IMR-90 (cell line): Measurements from ENCODE around the gene TKTL2. TPM values are rescaled to one million over a fixed set of nuclear protein-coding genes. Genes with fewer than 3 reads are reported as not detected.

ENCODE experiments used
- ATAC-seq: fragments of 200-7000 bp; cut with Tn5 transposase; 2 replicates; pipeline ENCODE4 v1.9.1; 2020; ENCODE audit warnings: low read depth, mild to moderate bottlenecking, moderate library complexity
- BruUV-seq: library from RNA; stranded (reverse); fragments of 400-500 nt; replicated peaks from 2 replicates; lab custom pipeline; 2021; lab: Mats Ljungman, UMichigan
- CTCF ChIA-PET: fragments of 300-600 bp; formaldehyde crosslinking; extraction: SDS; loops from one replicate; lab custom pipeline; 2021; ENCODE audit warnings: antibody characterized with exemption; lab: Yijun Ruan, JAX
- POLR2A ChIA-PET: fragments of 300-600 bp; sonication (Branson Sonifier 250); formaldehyde crosslinking; loops from one replicate; lab custom pipeline; 2022; ENCODE audit warnings: antibody characterized with exemption; ENCODE audit not compliant: unreplicated experiment; lab: Charles Lee
- DNase-seq: peaks from one replicate; pipeline ENCODE4 v3.0.0; 2013
- H2AFZ ChIP-seq: replicated peaks from 2 replicates; pipeline ENCODE3; 2013; ENCODE audit warnings: low read length, mild to moderate bottlenecking; ENCODE audit not compliant: poor library complexity
- H2AK5ac ChIP-seq: 2 replicates; pipeline ENCODE4 v1.6.1; 2013; ENCODE audit warnings: low read depth, low read length, inconsistent platforms
- H2AK9ac ChIP-seq: replicated peaks from 2 replicates; pipeline ENCODE3; 2013; ENCODE audit warnings: mild to moderate bottlenecking, low read depth, low read length, moderate library complexity; ENCODE audit not compliant: poor library complexity
- H2BK120ac ChIP-seq: 2 replicates; pipeline ENCODE4 v1.6.1; 2013; ENCODE audit warnings: low read depth, low read length, inconsistent platforms
- H2BK15ac ChIP-seq: 3 replicates; pipeline ENCODE4 v1.6.1; 2013; ENCODE audit warnings: low read depth, low read length, inconsistent platforms
- H2BK20ac ChIP-seq: 2 replicates; pipeline ENCODE4 v1.6.1; 2013; ENCODE audit warnings: low read depth, mild to moderate bottlenecking, inconsistent platforms, low read length, moderate library complexity
- H2BK5ac ChIP-seq: 2 replicates; pipeline ENCODE4 v1.6.1; 2013; ENCODE audit warnings: mild to moderate bottlenecking, low read depth, low read length, inconsistent platforms; ENCODE audit not compliant: poor library complexity, severe bottlenecking
- H3K14ac ChIP-seq: replicated peaks from 2 replicates; pipeline ENCODE4 v1.6.1; 2013; ENCODE audit warnings: low read depth, low read length, inconsistent platforms
- H3K18ac ChIP-seq: 2 replicates; pipeline ENCODE4 v1.6.1; 2013; ENCODE audit warnings: low read depth, low read length, control low read depth
- H3K23ac ChIP-seq: 2 replicates; pipeline ENCODE4 v1.6.1; 2013; ENCODE audit warnings: low read depth, low read length, inconsistent platforms
- H3K27ac ChIP-seq: 2 replicates; pipeline ENCODE4 v1.5.1; 2013; ENCODE audit warnings: mild to moderate bottlenecking, control low read depth, low read length; ENCODE audit not compliant: insufficient read depth
- H3K27me3 ChIP-seq: 2 replicates; pipeline ENCODE4 v1.6.1; 2013; ENCODE audit warnings: low read length; ENCODE audit not compliant: control insufficient read depth, insufficient read depth
- H3K36me3 ChIP-seq: 2 replicates; pipeline ENCODE4 v1.6.1; 2013; ENCODE audit warnings: low read length, mixed read lengths; ENCODE audit not compliant: control insufficient read depth, insufficient read depth
- H3K4ac ChIP-seq: 2 replicates; pipeline ENCODE4 v1.6.1; 2013; ENCODE audit warnings: low read depth, low read length, inconsistent platforms
- H3K4me1 ChIP-seq: 2 replicates; pipeline ENCODE4 v1.6.1; 2013; ENCODE audit warnings: low read length, mixed read lengths; ENCODE audit not compliant: control insufficient read depth, insufficient read depth
- H3K4me2 ChIP-seq: 2 replicates; pipeline ENCODE4 v1.6.1; 2013; ENCODE audit warnings: low read depth, mild to moderate bottlenecking, control low read depth, low read length, moderate library complexity
- H3K4me3 ChIP-seq: 2 replicates; pipeline ENCODE4 v1.5.1; 2013; ENCODE audit warnings: low read depth, mild to moderate bottlenecking, control low read depth, low read length, moderate library complexity; ENCODE audit not compliant: insufficient read depth
- H3K56ac ChIP-seq: 2 replicates; pipeline ENCODE4 v1.6.1; 2013; ENCODE audit warnings: low read length, inconsistent platforms; ENCODE audit not compliant: insufficient read depth; ENCODE audit errors: extremely low read depth
- H3K79me1 ChIP-seq, 2 experiments: 2 replicates each; pipeline ENCODE4 v1.6.1; 2013; ENCODE audit warnings: low read length in 2 of 2, inconsistent platforms in 1 of 2, low read depth in 1 of 2
- H3K9ac ChIP-seq: 2 replicates; pipeline ENCODE4 v1.6.1; 2013; ENCODE audit warnings: low read depth, low read length, control low read depth
- H3K9me1 ChIP-seq: 2 replicates; pipeline ENCODE4 v1.6.1; 2013; ENCODE audit warnings: low read length, inconsistent platforms; ENCODE audit not compliant: insufficient read depth
- H3K9me3 ChIP-seq: 2 replicates; pipeline ENCODE4 v1.6.1; 2013; ENCODE audit warnings: low read length; ENCODE audit not compliant: control insufficient read depth, insufficient read depth
- H4K20me1 ChIP-seq: 2 replicates; pipeline ENCODE4 v1.6.1; 2013; ENCODE audit warnings: low read length, inconsistent platforms; ENCODE audit not compliant: insufficient read depth
- H4K5ac ChIP-seq: 2 replicates; pipeline ENCODE4 v1.6.1; 2013; ENCODE audit warnings: mild to moderate bottlenecking, low read depth, low read length, control low read depth
- H4K8ac ChIP-seq, 2 experiments: 2 replicates each; pipeline ENCODE4 v1.6.1; 2013; ENCODE audit warnings: low read depth in 2 of 2, low read length in 2 of 2, control low read depth in 1 of 2, inconsistent platforms in 1 of 2
- H4K91ac ChIP-seq: 2 replicates; pipeline ENCODE4 v1.6.1; 2013; ENCODE audit warnings: low read depth, low read length, inconsistent platforms; ENCODE audit not compliant: insufficient read depth
- CEBPB ChIP-seq: IDR thresholded peaks from 2 replicates; pipeline ENCODE4 v1.6.1; 2012; ENCODE audit warnings: low read depth, low read length, improper control_type of control experiment
- CTCF ChIP-seq: conservative IDR thresholded peaks from 2 replicates; pipeline ENCODE4 v1.5.1; 2012; ENCODE audit warnings: mild to moderate bottlenecking, low read depth, low read length, improper control_type of control experiment
- FOS ChIP-seq: fragments of 150-350 bp; IDR thresholded peaks from 2 replicates; pipeline ENCODE4 v1.6.1; 2016; ENCODE audit warnings: low read depth, low read length
- MAZ ChIP-seq: IDR thresholded peaks from 2 replicates; pipeline ENCODE4 v1.6.1; 2012; ENCODE audit warnings: low read depth, mild to moderate bottlenecking, low read length, improper control_type of control experiment, moderate library complexity, borderline replicate concordance
- MXI1 ChIP-seq: IDR thresholded peaks from 2 replicates; pipeline ENCODE4 v1.6.1; 2012; ENCODE audit warnings: low read depth, mild to moderate bottlenecking, low read length, moderate library complexity, borderline replicate concordance
- RAD21 ChIP-seq: IDR thresholded peaks from 2 replicates; pipeline ENCODE4 v1.6.1; 2012; ENCODE audit warnings: low read length, improper control_type of control experiment
- RCOR1 ChIP-seq: IDR thresholded peaks from 2 replicates; pipeline ENCODE4 v1.6.1; 2012; ENCODE audit warnings: mild to moderate bottlenecking, low read length, improper control_type of control experiment; ENCODE audit not compliant: insufficient replicate concordance
- WGBS, 2 experiments: methylation state at CpG; one replicate each; pipeline versions ENCODE4 v1.1.5 to v1.1.7; 2013; ENCODE audit warnings: missing lambda C conversion rate in 2 of 2; ENCODE audit not compliant: insufficient read length in 1 of 2; ENCODE audit errors: extremely low coverage in 2 of 2; 5-methylcytosine and 5-hydroxymethylcytosine counted together
- dilution Hi-C: fragments of 300-500 bp; cut with HindIII; formaldehyde crosslinking; loops from one replicate; pipeline ENCODE4 v1.14.3; 2018; ENCODE audit warnings: low sequenced_read_pairs; ENCODE audit not compliant: unreplicated experiment
- in situ Hi-C: fragments of 300-500 bp; cut with MboI; formaldehyde crosslinking; loops from 3 replicates; pipeline ENCODE4 v1.14.3; 2019; ENCODE audit warnings: low sequenced_read_pairs, inconsistent platforms, mixed read lengths
- intact Hi-C: fragments of 100-400 bp; cut with micrococcal nuclease; formaldehyde crosslinking; loops from 2 replicates; pipeline ENCODE4 v1.10.0; 2022
- polyA plus RNA-seq, 3 experiments: library from polyadenylated mRNA; depleted of rRNA; stranded (reverse); fragments of >200 nt; gene quantifications; 2 replicates each; pipeline ENCODE4 v1.2.3, GENCODE V29; 2012; ENCODE audit warnings: low replicate concordance in 1 of 3
- total RNA-seq: library from RNA; depleted of rRNA; stranded (reverse); fragments of >200 nt; gene quantifications from 2 replicates; pipeline ENCODE4 v1.2.3, GENCODE V29; 2012

TKTL2 gene
- total and polyA plus RNA-seq, 2 of the 4 experiments (the other 2 are of a cell fraction), result not detected

- intact Hi-C loops, result loop anchor here (1.0 kb wide), 1 partner anchor 45 kb away; no protein-coding TSS in a partner anchor
Measured at GRCh38 chr4:163495900-163496299, 22.3 kb upstream of the TKTL2 start.

More at GRCh38 chr4:163495900-163496299, 22.3 kb upstream of the TKTL2 start:
- H2AK5ac ChIP-seq, result 0 out of 2 replicates have a peak overlapping the region, but pooled peaks have one; percentile 24
- H2BK120ac ChIP-seq, result no peak overlapping the region
- no peak overlapping the region for H3K14ac ChIP-seq
- ATAC-seq, result no peak
- no peaks in the 10 kb centered on the region for H3K9me1 ChIP-seq
- H3K4me3 ChIP-seq, result peak overlapping the region; percentile 29; the same call in 1 of the 2 replicates
- ChIA-PET POLR2A (no interaction called here), CTCF (interaction anchor here (1.0 kb wide), 1 partner anchor 166 kb away, joined by 3 read pairs; no protein-coding TSS in a partner anchor)
- H3K79me1 ChIP-seq, result peaks cover 3 to 6% of the 10 kb centered on the region in 2 experiments; a peak in 2 of 4 replicates
- no CpG with 5 or more reads among the region's 1 CpG for WGBS, 2 experiments
- H2BK5ac ChIP-seq, result no peak overlapping the region
- peaks cover 3% of the 10 kb centered on the region for H3K4me1 ChIP-seq
- H2BK15ac ChIP-seq, result no peak overlapping the region
- no peak overlapping the region for H3K27ac ChIP-seq
- TF ChIP-seq RCOR1 (no peak), CTCF (no peak), FOS (no peak), MXI1 (no peak), RAD21 (no peak), MAZ (no peak), CEBPB (no peak)
- peaks cover 9% of the 10 kb centered on the region for H4K20me1 ChIP-seq
- no peak overlapping the region for H3K56ac ChIP-seq
- no TSS peak for BruUV-seq
- peak overlapping the region; percentile 79; the same call in 1 of the 2 replicates for H3K23ac ChIP-seq
- DNase-seq, result no peak
- dilution Hi-C loops, result no loop called here
- no peak overlapping the region for H2AK9ac ChIP-seq
- H4K91ac ChIP-seq, result no peak overlapping the region
- H3K4ac ChIP-seq, result no peak overlapping the region
- H3K36me3 ChIP-seq, result no peaks in the 10 kb centered on the region
- H2AFZ ChIP-seq, result no peak overlapping the region
- no peaks in the 10 kb centered on the region for H3K9me3 ChIP-seq
- H4K8ac ChIP-seq, result no peak overlapping the region
- no peak overlapping the region for H2BK20ac ChIP-seq
- H3K18ac ChIP-seq, result no peak overlapping the region
- H4K5ac ChIP-seq, result no peak overlapping the region
- in situ Hi-C loops, result loop anchor here (5.0 kb wide), 1 partner anchor 36 kb away; no protein-coding TSS in a partner anchor
- H3K27me3 ChIP-seq, result no peaks in the 10 kb centered on the region
- peak overlapping the region; percentile 9 for H3K9ac ChIP-seq
- peak overlapping the region; percentile 84 for H3K4me2 ChIP-seq
